ENCODE measurements around the gene ATP6V1F.
"Not testable (repeated sequence)": the region's sequence is repeated elsewhere in the genome, so short reads cannot be mapped to it uniquely, and the experiment has no call there.

The ATP6V1F gene

GRCh38 chr7:128903621-128904361, 41.1 kb downstream of the ATP6V1F start:
- DNase-seq = no peak

DNA sequence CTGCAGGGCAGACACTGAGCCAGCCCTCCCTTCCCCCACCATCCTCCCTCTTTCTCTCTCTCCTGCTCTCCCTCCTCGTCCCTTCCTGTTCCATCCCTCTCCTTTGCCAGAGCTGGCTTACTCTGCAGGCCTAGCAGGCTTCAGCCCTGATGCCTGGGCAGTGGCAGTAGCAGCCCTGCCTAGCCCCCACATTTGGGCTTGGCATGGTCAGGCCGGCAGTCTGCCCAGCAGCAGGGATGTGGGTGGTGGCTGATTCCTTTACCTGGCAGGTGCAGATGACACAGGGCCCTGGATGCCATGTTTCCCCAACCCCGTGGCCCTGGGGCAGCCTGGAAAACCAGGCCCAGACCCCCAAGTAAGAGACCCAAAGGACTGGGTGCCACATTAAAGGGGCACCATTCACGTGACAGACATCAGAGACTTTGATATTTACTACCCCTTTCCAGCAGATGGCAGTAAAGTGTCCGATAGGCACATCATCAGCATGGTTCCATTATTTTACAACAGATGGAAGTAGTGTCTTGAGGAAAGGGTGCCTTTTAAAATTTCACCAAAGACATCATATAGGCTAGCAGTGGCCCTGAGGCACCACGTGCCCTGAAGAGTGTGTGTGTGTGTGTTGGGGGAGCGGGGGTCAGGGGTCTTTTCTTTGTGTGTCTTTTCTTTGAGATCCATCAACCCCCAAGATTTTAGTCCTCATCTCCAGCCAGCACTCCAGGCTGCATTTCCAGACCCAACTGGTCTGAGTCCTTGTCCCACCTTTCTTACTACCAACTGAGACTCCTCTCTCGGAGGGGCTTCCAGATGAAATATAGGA, 41.9 kb downstream of the ATP6V1F start:
- no peak for DNase-seq

- no peak for DNase-seq
These were observed 43.5 kb downstream of the ATP6V1F start for GRCh38 chr7:128906001-128906765.

DNA sequence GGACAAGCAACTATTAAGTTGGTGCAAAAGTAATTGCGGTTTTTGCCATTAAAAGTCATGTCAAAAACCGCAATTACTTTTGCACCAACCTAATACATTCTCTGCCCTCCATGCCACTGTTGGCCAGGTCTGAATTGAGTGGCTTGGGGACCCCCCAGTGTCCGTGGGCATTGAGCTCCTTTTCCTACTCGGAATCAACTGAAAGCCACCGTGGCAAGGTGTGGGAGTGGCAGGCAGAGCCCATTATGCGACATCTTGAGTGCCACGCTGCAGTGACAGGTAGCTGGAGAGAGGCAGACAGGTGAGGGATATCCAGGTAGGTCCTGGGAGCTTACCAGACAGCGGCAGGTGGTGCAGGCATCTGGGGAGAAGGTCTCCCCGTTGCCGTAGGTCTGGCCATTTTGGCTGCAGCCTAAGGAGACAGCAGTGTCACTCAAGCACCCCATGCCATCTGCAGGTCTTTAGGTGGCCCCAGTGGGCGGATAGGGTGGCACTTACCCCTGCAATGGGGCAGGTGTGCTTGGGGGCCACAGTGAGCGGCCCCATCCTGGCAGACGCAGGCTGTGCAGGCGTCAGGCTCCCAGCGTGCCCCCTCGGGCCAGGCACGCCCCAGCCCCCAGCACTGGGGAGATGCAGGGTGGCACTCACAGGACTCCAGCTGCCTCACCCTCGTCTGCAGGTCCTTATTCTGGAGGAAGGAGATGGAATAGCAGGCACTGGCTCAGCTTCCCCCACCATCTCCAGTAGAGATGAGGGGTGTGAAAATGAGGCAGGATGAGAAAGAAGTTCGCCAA, 44.3 kb downstream of the ATP6V1F start:
- no peak for DNase-seq

GRCh38 chr7:128908750-128909624, 46.3 kb downstream of the ATP6V1F start:
- DNase-seq = no peak

GRCh38 chr7:128909625-128910568, 47.2 kb downstream of the ATP6V1F start:
- DNase-seq = no peak

- DNase-seq = no peak
These were observed 47.9 kb downstream of the ATP6V1F start, which contains the start of gene KCP for GRCh38 chr7:128910569-128910945. Gene KCP, minus strand, starts transcription at chr7:128910709. Its CDS starts 33 bp downstream, at chr7:128910676.

- DNase-seq = no peak
These were observed 48.9 kb downstream of the ATP6V1F start for GRCh38 chr7:128911423-128912031.

DNA sequence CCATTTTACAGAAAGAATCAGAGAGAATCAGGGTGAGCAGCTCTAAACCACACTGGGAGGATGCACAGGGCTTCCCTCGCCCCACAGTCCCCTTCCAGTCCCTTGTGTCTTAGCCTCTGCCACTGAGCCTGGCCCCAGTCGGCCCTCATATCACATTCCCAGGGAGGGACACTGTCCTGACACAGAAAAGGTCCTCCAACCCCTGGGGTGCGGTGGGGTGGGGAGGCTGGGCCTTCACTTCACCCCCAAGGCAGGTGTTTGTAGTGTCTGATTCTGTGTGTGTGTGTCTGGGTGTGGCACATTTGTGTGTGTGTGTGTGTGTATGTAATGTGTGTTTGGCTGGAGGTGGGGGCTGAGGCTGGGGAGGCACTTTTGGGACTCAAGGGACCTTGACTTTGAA, 49.6 kb downstream of the ATP6V1F start:
- DNase-seq = no peak

GRCh38 chr7:128912709-128913495, 50.2 kb downstream of the ATP6V1F start:
- DNase-seq = not testable (repeated sequence)

DNA sequence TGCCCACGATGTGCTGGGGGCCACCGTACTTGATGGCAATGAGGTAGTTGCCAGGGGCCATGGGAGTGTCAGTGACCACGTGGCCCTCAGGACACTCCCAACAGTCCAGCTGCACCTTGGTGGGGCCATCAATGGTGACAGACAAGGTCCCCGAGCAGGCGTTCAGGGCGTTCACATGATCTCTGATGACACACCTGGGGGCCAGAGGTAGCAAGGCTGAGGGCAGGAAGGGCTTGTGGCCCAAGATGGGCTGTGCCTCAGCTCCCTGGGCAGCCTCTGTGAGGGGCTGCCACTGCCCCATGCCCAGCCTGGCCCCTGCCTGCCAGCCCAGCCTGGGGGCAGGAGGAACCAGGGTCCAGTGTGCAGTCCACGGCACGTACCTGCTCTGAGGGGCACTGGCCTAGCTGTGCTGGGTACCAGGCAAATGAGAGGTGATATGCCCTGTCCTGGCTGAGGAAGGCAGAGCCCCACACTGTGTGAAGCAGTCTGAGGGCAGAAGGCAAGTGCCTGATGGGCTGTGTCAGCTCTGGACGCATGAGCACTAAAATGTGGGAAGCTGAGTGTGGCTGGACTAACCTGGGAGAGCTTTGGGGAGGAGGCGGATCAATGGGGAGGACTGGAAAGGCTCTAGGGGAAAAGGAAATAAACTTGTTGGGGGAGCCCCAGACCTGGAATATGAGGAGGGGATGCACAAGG, 51.4 kb downstream of the ATP6V1F start:
- no peak for DNase-seq

- no peak for DNase-seq
These were observed 52.0 kb downstream of the ATP6V1F start for GRCh38 chr7:128914566-128915151.

DNA sequence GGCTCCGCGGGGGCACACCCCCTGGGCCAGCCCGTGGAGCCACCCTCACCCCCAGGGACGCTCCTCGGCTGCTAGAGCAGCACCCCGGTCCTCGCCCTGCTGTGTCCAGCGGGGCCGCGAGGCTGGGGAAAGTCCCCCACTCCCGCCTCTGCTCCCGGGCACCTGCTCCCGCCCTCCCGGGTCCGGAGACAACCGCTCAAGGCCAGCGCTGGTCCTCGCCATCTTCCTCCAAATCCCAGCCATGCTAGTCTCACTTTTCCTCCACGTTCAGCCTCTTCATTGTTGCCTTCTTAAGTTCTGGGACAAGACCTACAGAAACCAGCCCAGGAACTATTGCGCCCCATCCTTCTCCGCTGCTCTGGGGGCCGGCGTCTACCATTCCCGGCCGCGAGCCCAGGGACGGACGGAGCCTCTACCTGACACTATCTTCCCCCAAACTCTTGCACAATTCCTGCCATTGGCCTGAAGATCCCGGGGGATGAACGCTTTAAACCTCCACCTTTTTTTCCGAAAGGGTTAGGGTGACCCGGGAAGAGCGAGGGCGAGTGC, 52.7 kb downstream of the ATP6V1F start:
- DNase-seq = no peak
